DMS114 treated with DMSO at 0.1 percent for 48 hours (cell line): ENCODE measurements around the gene COL17A1.

Experiments used
- DNase-seq: peaks from one replicate; lab custom pipeline; 2025; ENCODE audit not compliant: unreplicated experiment; lab: John Stamatoyannopoulos, UW

The COL17A1 gene

GRCh38 chr10:103991393-103992128 lies 94.1 kb downstream of the COL17A1 start:
- DNase-seq = no peak

- DNase-seq = no peak
Measured at GRCh38 chr10:103990531-103990930, 95.1 kb downstream of the COL17A1 start.

- DNase-seq = no peak
Measured at GRCh38 chr10:103990121-103990520, 95.6 kb downstream of the COL17A1 start.

GRCh38 chr10:103986360-103986759 lies 99.3 kb downstream of the COL17A1 start:
- DNase-seq = no peak

- no peak for DNase-seq
Measured at GRCh38 chr10:103985726-103986125, 100.0 kb downstream of the COL17A1 start.

GRCh38 chr10:103983367-103983911 lies 102.2 kb downstream of the COL17A1 start:
- no peak for DNase-seq

- DNase-seq = no peak
Measured at GRCh38 chr10:103982639-103983038, 103.0 kb downstream of the COL17A1 start.
